ENCODE data around the gene CACNA1D.

CACNA1D gene

GRCh38 chr3:53577506-53577905, 83.1 kb downstream of the CACNA1D start:
- DNase-seq (ENCODE audit: low read depth): no peak

- DNase-seq (ENCODE audit: low read depth): no peak
Measured at GRCh38 chr3:53579636-53580035, 85.2 kb downstream of the CACNA1D start.

- no peak for DNase-seq (ENCODE audit: low read depth)
Measured at GRCh38 chr3:53581671-53582070, 87.3 kb downstream of the CACNA1D start.

DNA sequence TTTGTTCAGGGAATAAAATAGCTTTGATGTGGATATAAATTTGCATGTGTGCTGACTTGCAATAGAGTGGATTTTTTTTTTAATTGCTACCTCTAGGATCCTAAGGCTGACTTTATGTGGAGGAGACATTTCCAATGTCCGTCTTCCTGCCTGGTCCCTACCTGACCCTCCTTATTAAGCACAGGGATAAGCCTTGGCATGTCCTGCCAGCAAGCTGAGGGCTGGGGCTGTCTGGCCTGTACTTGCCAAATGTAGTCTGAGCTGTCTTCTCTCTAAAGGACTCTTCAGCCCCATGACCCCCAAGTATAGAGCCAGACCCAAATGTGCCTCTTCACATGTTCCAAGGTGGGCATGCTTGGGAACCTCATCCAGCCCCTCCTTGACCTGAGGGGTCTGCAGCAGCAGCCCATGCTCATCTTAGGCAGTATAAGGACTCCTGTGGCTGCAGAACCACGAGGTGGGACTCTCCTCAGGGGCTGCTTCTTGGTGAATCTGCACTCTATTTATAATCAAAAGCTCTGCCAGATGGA, 88.8 kb downstream of the CACNA1D start:
- no peak for DNase-seq (ENCODE audit: low read depth)

DNA sequence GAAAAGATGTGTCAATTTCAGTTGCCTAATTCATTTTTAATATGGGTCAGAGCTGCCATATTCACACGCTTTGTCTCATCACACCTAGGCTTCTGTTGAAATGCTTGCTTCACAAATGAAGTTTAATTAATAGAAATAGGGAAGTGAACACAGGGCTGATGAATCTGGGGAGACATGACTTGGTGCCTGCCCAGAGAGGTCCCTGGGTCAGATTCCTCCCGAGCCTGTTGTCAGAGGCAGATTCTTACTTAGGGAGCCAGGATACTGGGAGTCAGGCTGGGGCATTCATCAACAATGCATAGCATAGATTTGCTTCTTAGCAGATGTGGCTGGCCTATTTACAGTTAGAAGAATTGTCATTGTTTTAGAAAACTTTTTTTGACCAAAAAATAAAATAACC, 90.6 kb downstream of the CACNA1D start:
- DNase-seq (ENCODE audit: low read depth): no peak

DNA sequence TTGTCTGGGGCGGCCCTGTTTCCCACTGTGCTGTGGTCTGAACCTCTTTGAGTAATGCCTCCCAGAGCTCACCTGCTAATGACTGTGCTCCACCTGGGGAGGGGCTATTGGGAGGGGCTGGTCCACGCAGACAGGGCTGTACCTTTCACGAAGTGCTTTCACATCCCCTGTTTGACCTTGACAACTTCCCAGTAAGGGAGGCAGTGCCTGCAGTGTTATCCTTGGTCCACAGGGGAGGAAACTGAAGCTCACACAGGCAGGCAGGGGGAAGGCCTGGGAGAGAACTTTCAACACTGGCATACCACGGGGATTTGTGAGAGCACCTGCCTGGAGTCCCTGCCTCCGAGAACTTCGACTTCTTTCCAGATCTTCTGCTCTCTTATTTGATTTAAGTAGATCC, 91.2 kb downstream of the CACNA1D start:
- no peak for DNase-seq (ENCODE audit: low read depth)

- DNase-seq (ENCODE audit: low read depth): no peak
Measured at GRCh38 chr3:53588122-53588521, 93.7 kb downstream of the CACNA1D start.

- DNase-seq (ENCODE audit: low read depth): no peak
Measured at GRCh38 chr3:53589201-53589600, 94.8 kb downstream of the CACNA1D start.

GRCh38 chr3:53589806-53590205, 95.4 kb downstream of the CACNA1D start:
- DNase-seq (ENCODE audit: low read depth): no peak

- DNase-seq (ENCODE audit: low read depth): no peak
Measured at GRCh38 chr3:53590606-53591005, 96.2 kb downstream of the CACNA1D start.

- DNase-seq (ENCODE audit: low read depth): no peak
Measured at GRCh38 chr3:53591646-53592045, 97.2 kb downstream of the CACNA1D start.

DNA sequence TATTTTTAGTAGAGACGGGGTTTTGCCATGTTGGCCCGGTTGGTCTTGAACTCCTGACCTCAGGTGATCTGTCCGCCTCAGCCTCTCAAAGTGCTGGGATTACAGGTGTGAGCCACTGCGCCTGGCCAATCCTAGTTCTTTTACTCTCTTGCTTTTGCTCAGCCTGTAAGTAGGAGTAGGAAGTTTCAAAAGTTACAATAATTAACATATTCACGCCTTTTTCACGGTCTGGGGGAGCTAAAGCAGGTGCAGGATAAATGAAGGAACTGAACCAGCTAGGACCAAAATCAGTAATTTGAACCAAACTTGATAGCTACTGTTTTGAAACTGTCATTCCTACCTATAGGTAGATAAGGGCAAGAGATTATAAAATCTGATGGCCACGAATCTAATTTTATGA, 98.5 kb downstream of the CACNA1D start:
- DNase-seq (ENCODE audit: low read depth): no peak

DNA sequence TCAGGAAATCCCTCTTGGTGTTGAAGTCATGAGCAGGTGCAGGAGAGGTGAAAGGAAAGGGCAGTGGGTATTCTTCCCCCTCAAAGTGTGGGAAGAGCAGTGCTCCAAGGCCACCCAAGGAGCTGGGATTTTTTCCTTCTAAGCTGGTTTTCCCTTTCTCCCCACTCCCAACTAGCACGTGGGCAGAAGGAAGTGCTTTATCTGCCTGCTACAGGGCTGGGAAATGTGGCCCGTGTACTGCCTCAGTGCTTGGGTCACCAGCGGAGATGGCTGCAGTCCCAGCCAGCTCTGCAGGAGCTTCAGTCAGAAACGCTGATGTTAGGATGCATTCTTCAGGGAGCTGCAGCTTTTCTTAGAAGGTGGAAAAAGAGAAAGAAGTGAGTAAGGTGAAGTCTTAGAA, 99.2 kb downstream of the CACNA1D start:
- no peak for DNase-seq (ENCODE audit: low read depth)

- DNase-seq (ENCODE audit: low read depth): no peak
Measured at GRCh38 chr3:53594276-53594675, 99.9 kb downstream of the CACNA1D start.

- no peak for DNase-seq (ENCODE audit: low read depth)
Measured at GRCh38 chr3:53595660-53596059, 101.2 kb downstream of the CACNA1D start.

DNA sequence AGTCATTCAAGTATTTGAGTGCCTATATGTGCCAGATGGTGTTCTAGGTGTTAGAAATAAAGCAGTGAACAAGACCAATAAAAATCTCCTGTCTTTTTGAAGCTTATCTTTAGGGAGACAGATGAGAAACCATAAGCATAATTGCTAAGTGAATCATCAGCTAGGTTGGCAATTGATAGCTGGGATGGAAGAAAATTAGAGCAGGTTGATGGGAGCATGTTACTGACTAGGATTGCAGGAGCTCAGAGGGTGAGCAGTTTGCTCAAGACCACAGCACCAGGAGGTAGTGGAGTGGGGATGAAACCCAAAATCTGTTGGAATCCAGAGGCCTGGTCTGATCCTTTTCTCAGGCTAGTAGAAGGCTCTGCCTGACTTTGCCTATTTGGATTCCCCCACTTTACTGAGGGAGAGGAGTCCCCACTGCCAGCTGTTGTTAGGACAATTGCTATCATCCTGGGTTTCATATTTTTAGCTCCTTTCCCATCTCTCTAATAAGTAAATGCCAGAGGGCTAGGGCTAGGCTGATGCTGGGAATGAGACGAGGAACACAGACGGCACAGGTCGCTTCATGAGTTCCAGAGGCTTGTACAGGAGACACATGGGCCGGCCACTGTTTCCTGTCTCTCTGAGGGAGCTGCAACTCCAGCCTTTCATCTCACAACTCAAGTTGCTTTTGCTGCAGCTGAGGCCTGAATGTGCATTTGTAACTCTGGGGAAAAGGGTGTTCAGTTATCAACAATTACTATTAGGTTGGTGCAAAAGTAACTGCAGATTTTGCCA, 102.9 kb downstream of the CACNA1D start:
- DNase-seq (ENCODE audit: low read depth): no peak

- DNase-seq (ENCODE audit: low read depth): no peak
Measured at GRCh38 chr3:53599771-53600170, 105.4 kb downstream of the CACNA1D start.

DNA sequence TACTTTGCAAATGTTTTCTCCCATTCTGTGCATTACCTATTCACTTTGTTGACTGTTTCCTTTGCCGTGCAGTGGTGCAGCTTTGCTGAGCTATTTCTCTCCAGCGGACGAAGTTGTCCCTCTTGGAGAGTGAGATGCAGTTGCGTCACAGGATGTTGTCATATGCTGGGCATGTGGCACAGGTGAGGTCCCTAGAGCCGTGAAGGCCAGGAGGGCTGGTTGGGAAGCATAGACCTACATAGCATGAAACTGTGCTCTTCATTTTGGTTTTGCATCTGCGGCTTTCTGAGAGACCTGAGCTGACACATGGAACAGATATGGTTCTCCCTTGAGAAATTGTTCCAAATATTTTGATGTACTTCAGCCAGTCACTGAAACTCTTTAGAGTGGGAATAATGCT, 108.5 kb downstream of the CACNA1D start:
- no peak for DNase-seq (ENCODE audit: low read depth)

DNA sequence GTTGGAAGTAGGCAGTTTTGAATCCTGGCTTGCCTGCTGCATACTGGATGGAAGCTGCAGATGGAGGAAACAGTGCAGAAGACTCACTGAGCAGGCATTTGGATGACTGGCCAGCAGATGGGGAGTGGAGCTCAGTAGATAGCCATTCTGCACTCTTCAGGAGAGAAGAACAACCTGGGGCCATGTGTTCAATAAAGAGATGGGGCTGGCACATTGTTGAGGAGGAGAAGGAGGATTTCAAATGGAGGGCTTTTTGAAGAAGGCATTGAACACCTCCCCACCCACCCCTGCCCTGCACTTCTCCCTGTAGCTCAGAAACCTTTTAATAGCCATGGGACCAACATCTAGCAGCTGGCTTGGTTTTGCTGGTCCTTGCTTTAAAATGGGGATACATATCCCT, 109.8 kb downstream of the CACNA1D start:
- no peak for DNase-seq (ENCODE audit: low read depth)

GRCh38 chr3:53606793-53607192, 112.4 kb downstream of the CACNA1D start:
- DNase-seq (ENCODE audit: low read depth): no peak

GRCh38 chr3:53612508-53612907, 118.1 kb downstream of the CACNA1D start:
- DNase-seq (ENCODE audit: low read depth): no peak

DNA sequence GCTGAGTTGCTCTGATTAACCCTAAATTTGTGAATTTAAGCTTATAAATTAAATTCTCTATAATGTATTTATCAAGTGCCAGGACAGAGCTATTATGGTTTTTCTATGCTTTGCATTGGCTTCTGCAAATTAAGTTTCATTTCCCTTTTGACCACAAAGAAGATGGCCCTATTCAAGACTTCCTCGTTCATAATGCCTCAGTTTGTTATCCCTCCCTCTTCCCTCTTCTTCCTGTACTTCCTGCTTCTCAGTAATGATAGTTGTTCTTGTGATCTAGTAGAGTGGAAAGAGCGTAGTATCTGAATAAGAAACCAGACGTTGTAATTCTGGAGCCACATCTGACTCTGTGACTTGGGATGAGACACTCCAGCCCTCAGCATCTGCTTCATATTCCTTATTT, 118.7 kb downstream of the CACNA1D start:
- DNase-seq (ENCODE audit: low read depth): no peak

- no peak for DNase-seq (ENCODE audit: low read depth)
Measured at GRCh38 chr3:53614307-53614706, 119.9 kb downstream of the CACNA1D start.

GRCh38 chr3:53616321-53616720, 121.9 kb downstream of the CACNA1D start:
- no peak for DNase-seq (ENCODE audit: low read depth)
